ENCODE measurements around the gene NPDC1. TPM values are rescaled to one million over a fixed set of nuclear protein-coding genes. Genes with fewer than 3 reads are reported as not detected.
A peak's percentile ranks its signal among the peaks of the same experiment; 100 is the strongest.
"Not testable (repeated sequence)": the region's sequence is repeated elsewhere in the genome, so short reads cannot be mapped to it uniquely, and the experiment has no call there.

The NPDC1 gene
- total RNA-seq, 1 donor, result 51.2 TPM

DNA sequence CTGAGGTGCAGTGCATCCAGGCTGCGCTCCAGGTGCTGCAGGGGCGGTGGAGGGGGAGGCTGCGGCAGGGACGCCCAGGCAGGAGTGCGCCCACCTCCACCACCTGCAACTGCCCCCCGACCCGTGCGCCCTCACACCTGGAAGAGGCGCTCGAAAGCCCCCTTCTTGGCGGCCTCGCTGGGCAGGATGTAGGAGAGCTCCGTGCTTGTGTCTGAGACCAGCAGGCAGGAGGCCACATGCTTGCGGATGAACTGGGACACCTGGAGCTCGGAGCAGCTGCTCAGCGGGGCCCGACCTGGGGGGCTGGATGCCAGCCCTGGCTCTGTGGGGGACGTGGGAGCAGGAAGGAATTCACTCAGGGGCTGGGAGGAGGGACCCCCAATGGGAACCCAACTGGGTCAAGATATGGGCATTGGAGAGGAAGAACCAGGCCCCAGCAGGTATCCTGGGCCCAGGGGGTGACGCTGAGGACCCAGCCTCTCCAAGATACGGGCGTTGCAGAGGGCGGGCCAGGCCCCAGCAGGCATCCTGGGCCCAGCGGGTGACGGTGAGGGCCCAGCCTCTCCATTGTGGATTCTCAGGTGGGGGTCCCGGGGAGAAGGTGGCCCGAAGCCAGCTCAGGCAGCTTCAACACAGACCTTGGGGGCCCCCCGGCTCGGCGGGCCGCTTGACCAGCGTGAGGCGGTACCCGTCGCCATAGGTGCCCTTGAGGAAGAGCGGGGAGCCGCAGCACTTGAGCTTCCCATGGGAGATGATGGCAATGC is 31.0 kb downstream of the NPDC1 start:
- no peak for DNase-seq (ENCODE audit: low read depth in 2 of 3, low spot score in 2 of 3)

DNA sequence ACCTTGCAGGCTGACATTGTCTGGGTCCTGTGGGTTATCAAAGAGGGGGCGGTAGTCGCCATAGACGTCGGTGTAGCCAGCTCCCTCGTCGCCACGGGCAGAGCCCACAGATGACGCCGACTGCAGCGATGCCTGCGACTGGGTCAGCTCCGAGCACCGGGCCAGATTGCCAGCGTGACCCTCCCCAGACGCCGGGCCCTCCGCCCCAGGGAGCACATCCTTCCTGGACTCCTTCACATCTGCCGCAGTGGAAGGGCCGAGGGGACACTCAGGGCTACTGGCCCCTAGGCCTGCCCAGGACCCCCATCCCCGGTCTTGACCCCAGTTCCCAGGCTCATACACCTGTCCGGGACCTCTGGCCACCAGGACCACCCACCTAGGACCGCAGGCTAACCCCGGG is 31.8 kb downstream of the NPDC1 start:
- DNase-seq (ENCODE audit: low read depth in 2 of 3, low spot score in 2 of 3), result no peak

DNA sequence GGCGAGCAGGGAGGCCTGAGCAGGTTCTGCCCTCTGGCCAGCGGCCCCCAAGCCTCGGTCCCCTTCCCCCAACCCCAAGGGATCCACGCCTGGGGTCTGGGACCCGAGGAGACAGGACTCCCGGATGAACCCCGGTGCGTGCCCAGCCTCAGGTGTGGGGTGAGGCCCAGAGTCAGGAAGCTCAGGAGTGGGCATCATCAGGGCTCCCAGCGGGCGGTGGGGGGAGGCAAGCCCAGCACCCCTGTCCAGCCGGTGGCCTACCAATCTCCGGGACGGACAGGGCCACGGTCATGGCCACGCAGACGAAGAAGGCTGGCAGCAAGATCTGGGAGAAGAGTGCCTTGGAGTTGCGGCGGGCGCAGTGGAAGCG is 32.4 kb downstream of the NPDC1 start:
- DNase-seq (ENCODE audit: low read depth in 2 of 3, low spot score in 2 of 3), result no peak

DNA sequence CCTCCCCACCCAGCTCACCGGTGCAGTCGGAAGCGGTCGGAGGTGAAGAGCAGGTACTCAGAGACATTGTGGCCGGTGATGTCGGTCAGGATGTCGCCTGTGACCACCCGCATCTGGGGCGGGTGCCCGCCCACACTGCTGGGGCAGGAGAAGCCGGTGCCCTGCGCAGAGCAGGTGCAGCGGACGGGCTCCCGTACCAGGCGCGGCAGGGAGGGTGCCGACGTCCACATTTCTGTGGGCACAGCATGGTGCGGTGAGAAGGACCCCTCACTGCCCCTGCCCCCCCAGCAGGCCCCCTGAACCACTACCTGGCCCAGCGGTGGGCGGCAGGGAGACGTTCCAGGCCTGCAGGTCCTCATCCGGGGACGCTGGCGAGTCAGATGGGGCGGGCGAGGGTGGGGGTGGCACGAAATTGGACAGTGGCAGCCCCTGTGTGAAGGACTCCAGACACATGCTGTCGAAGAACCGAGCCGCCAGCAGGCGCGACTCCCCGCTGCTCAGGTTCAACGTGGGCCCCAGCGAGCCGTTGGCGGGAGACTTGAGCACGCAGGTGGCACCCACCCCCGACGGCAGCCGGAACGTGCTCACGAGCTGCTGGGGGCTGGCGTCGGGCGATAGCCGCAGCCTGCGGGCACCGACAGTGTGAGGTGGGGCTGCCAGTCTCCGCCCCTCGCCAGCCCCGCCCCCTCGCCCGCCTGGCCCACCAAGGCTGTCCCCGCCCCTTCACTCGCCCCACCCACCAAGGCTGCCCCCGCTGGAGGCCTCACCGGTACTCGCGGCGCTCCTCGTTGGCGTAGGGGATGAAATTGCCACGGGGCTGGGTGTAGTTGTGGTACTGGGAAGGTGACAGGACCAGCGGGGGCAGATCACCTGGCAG is 33.0 kb downstream of the NPDC1 start:
- DNase-seq (ENCODE audit: low read depth in 2 of 3, low spot score in 2 of 3), result no peak

DNA sequence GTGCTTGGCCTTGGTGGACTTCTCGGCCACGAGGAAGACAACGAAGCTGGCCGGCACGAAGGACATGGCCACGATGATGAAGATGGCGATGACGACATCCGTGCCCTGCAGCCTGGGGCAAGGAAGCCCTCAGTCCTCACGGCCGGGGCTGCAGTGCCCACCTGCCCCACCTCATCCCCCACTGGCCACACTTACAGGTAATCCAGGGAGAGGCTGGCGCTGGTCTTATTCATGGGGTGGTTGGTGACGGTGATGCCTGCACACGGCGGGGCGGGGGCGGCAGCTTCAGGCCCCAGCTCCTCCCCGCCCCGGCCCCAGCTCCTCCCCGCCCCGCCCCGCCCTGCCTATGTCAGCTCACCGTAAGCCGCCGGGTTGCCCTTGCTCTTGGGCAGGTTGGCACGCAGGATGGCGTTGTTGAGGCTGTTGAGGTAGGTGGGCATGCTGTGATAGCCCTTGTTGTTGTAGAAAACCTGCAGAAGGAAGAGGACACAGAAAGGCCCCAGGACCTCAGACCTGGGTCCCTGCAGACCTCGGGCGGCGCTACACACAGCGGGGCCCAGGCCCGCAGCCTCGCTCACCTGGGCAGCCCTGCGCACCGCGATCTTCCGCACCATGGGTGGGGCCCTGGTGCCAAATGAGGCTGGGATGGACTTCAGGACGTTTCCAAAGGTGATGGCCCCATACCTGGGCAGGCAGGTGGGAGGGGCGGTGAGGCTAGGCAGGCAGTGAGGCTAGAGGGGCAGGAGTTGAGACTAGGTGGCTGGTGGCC is 33.9 kb downstream of the NPDC1 start:
- DNase-seq (ENCODE audit: low read depth in 2 of 3, low spot score in 2 of 3), result no peak

DNA sequence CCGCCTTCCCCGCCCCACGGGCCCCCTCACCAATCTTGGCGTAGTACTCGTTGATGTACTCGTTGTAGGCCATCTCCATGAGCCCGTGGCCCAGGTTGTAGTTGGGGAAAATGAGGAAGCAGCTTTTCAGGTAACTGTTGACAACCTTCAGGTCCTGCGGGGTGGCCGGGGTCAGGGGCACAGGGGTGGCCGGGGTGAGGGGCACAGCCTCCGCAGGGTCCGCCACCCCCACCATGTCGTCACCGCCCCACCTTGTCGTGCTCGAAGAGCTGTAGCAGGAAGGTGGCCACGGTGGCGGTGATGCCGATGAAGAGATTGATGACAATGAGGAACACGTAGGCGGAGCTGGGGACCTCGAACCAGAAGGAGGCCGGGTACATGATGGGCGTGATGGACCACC is 34.8 kb downstream of the NPDC1 start:
- DNase-seq (ENCODE audit: low read depth in 2 of 3, low spot score in 2 of 3), result no peak

DNA sequence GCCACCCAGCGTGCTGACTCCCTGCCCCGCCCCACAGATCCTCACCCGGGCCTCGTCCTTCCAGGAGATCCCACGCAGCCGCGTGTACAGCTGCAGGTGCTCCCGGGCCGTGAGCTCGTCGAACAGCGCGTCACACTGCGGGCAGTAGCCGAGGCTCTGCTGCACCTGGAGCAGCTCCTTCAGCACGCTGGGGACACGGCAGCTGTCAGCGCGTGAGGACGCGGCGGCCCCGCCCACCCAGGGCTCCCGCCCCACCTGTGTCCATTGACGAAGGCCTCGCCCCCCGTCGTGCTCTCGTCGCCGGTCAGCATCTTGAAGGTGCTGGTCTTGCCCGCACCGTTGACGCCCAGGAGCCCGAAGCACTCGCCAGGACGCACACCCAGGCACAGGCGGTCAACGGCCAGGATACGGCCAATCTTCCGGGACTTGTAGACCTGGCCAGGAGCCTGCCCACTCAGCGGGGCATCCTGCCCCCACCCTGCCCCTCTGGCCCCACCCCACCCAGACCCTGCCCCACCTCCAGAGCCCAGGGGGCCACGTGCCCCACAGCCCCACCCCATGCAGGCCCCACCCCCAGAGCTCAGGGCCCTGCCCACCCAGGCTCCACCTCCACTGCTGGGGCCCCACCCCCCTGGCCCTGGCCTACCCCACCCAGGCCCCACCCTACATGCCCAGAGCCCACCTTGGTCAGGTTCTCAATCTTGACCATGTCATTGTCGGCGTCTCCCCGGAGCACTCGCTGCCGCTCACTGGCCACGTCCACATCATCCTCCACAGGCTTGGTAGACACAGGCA is 35.8 kb downstream of the NPDC1 start:
- DNase-seq (ENCODE audit: low read depth in 2 of 3, low spot score in 2 of 3), result no peak

DNA sequence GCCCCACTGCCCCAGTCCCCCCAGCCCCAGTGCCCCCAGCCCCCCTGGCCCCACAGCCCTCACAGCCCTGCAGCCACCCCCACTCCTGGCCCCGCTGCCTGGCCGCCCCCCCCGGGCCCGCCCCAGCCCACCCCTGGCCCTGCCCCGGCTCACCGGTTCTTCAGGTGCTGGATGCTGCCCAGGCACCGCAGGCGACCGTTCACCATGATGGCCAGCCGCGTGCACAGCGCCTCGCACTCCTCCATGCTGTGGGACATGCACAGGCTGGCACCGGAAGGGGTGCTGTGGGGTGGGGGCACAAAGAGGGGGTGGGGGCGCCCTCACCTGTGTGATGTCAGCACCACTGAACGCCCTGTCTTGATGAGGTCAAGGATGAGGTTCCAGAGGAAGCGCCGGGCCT is 36.8 kb downstream of the NPDC1 start:
- no peak for DNase-seq (ENCODE audit: low read depth in 2 of 3, low spot score in 2 of 3)

DNA sequence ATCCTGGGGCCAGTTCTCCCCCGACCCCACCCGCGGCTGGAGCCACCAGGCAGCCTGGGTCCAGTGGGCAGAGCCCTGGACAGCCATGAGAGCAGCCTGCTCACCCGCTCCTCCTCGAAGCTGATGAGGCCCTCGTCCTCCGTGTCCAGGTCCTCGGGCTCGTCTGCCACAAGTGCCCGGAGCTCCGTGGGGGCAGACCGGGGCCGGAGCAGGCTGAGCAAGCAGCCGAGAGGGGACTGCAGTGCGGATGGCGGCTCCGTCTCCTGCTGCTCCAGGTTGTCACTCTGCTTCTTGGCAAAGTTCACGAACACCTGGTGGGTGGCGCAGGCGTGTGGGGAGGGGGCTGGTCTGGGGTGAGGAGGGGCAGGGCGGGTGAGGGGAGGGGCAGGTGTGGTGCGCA is 37.7 kb downstream of the NPDC1 start:
- no peak for DNase-seq (ENCODE audit: low read depth in 2 of 3, low spot score in 2 of 3)

DNA sequence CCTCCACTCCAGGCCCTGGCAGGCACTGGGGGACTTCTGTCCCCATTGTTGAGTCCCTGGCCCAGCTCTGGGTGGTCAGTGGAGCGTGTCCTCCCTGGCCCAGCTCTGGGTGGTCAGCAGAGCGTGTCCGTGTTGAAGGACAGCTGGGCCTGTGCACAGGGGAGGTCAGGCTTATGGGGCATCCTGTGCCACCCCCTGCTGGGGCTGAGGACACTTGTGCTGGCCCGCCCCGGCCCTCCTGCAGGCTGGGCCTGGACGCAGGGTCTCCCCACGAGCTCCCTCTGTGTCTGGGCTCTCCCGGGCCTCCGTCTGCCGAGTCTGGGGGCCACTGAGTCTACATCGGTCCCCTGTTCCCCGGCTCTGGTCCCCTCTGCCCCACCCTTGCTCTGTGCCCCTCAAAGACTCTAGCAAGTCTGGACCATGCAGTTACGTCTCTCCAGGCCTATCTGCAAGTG is 38.1 kb downstream of the NPDC1 start:
- no peak for DNase-seq (ENCODE audit: low read depth in 2 of 3, low spot score in 2 of 3)

DNA sequence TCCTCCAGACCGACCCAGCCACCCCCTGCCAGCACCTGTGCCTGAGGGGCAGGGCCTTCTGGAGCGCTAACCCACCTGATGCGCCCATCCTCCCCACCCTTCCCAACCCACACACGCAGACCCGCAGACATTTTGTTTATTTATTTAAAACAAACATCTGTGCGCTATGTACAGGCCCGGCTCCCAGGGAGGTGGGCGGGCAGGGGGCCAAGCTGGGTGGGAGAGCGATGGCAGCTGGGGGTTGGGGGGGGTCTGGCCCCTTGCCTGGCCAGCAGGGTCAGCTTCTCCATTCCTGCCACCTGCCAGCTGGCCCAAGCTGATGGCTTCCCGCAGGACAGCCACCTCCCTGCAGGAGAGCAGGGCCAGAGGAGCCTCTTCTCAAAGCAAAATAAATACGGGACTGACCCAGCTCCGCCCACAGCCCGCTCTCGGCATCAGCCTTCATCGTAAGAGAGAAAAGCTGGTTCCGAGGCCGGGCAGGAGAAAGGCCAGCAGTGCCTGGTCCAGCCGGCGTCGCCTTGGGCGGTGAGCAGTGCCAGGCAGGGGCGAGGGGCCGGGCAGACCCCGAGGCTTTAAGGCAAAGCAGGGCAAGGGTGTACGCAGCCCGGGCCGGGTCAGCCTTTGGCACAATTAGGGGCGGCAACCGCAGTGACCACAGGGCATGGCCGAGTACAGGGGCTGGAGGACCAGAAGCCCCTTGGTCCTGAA is 38.7 kb downstream of the NPDC1 start:
- no peak for DNase-seq (ENCODE audit: low read depth in 2 of 3, low spot score in 2 of 3)

DNA sequence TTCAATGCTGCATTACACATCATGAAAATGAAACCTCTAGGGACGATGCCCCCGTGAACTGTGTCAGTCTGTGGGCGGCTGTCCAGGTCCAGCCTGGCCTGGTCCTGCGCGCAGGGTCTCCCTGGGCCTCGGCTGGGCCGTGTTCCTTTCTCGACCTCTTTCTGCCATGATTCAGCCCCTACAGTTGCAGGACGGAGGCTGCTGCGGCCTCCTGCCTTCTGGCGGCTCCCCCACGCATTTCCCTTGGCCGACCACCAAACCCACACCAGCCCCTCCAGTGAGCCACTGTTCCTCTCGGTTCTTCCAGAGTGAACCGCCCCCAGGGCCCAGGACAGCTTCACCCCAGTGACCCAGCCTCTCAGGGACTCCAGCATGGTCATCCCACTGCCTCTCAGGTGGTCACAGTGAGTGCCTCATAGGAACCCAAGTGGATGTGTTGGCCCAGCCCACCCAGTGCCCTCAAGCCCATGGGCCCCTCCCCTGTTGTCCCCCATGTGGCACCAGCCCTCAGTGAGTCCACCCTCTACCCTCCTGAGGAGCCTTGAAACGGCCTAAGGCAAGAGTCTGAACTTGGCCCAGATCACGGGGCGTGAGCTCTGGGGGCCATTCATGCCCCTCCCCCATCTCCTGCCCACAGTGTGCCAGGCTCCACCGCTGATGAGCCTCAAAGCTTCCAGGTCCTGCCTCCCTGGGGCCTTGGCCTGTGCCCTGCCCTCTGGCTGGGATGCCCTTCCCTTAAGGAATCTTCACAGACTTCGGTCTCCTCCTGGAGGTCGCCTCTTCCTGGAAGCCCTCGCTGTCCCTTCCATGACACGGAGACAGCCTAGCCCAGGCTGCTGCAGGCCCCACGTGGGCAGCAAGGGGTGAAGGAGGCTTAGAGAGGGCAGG is 39.6 kb downstream of the NPDC1 start:
- peak in 1 of 3 donors; percentile 51 for DNase-seq (ENCODE audit: low read depth in 2 of 3, low spot score in 2 of 3)

DNA sequence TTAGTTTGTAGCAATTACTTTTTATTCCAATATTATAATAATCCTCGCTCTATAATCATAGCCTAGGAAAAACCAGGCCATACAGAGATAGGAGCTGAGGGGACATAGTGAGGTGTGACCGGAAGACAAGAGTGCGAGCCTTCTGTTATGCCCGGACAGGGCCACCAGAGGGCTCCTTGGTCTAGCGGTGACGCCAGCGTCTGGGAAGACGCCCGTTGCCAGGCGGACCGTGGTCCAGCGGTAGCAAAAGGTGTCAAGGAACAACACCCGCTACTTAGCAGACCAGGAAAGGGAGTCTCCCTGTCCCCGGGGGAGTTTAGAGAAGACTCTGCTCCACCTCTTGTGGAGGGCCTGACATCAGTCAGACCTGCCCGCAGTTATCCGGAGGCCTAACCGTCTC is 41.7 kb downstream of the NPDC1 start:
- DNase-seq (ENCODE audit: low read depth in 2 of 3, low spot score in 2 of 3), result not testable (repeated sequence)

DNA sequence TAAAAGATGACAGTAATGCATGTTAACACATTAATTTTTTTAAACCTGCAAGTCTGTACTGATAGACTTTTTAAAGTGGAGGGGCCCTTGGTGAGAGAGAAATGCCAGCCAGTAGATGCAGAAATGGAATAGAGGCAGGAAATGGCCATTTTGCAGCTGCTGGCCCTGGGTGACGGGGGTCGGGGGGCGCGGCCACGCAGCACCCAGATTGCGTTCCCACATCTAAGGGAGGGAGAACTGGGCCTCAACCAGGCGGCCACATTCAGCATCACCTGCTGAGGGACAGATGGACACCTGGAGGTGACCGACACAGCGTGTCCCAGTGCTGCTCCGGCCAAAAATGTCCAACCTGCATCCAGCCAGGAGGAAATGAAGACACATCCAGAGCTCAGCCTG is 43.3 kb downstream of the NPDC1 start:
- DNase-seq (ENCODE audit: low read depth in 2 of 3, low spot score in 2 of 3), result no peak

DNA sequence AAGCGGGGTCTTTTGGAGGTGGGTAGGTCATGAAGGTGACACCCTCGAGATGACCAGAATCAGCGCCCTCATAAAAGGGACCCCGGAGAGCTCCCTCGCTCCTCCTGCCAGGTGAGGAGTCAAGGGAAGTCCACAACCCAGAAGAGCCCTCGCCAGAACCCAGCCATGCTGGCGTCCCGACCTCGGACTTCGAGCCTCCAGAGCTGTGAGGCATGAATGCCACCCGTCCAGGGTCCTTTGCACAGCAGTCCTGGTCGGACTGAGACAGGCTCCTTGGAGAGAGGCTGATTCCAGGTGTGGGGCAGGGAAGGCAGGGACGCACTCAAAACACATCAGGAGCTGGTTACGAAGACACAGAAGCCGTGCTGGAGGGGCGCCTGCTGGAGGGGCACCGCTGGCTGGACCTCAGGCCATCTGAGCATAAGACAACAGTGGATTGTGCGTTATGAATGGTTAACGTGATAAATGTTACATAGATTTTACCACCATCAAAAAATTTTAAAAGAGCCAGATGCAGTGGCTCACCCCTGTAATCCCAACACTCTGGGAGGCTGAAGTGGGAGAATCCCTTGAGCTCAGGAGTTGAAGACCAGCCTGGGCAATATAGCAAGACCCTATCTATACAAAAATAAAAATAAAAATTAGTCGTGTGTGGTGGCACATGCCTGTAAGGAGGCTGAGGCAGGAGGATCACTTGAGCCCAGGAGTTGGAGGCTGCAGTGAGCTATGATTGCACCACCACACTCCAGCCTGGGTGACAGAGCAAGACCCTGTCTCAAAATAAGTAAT is 43.9 kb downstream of the NPDC1 start:
- no peak for DNase-seq (ENCODE audit: low read depth in 2 of 3, low spot score in 2 of 3)

DNA sequence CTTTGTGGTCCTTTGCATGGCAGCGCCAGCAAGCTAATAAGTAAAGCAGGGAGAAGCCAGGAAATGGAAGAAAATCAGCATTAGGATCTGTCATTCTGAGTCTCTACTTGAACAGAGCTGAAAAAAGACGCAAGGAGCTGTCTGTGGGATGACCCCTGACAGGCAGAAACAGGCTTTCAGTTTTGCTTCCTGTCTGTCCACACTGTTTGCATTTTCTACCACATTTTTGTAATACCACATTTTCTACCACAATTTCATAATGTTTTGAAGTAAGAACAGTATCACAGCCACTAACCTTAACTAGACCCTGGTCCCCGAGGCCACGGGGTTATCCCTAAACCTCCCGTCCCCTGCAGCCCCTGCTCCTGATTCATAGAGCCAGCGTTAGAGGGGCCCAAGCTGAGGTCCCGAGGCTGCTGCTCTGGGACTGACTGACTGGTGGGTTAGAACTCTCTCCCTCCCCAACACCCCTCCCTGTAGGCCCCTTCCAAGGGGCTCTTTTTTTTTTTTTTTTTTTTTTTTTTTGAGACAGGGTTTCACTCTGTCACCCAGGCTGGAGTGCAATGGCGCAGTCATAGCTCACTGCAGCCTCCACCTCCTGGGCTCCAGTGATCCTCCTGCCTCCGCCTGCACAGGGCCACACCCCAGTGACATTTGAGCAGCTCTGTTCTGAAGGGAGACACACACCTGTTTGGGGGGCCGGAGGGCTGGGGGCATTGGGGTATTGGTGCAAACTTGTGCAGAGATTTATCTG is 45.6 kb downstream of the NPDC1 start:
- DNase-seq (ENCODE audit: low read depth in 2 of 3, low spot score in 2 of 3), result peak in 1 of 3 donors; percentile 41

DNA sequence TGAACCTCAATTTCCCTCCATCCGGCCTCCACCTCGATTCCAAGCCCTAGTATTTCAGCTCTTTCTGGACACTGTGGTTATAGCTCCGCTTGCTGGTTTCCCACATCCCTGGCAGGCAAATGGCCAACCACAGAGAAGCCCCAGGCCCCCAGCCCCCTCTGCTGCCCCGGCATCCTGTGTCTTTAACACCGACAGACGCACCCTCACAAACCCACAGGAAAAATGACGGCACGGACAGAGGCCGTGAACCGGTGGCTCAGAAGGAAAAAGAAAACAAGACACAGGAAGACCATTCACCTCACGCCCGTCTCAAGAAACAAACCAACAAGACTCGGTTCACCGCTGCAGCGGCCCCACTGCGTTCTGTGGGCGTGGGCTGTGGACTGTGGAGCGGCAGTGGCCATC is 48.1 kb downstream of the NPDC1 start:
- DNase-seq (ENCODE audit: low read depth in 2 of 3, low spot score in 2 of 3), result no peak
